Brain microvascular endothelial cell (primary cell): ENCODE results near the gene RANBP1.

Source experiments
- DNase-seq: peaks from one replicate; pipeline ENCODE4 v3.0.0-alpha.2; 2020
- H3K27ac ChIP-seq: fragments of 250-450 bp; sonication (Bioruptor Pico); 2 replicates; pipeline ENCODE4 v1.5.1; 2020; ENCODE audit warnings: mild to moderate bottlenecking, moderate library complexity
- H3K27me3 ChIP-seq: fragments of 250-450 bp; sonication (Bioruptor Pico); replicated peaks from 2 replicates; pipeline ENCODE4 v1.5.1; 2020; ENCODE audit warnings: mild to moderate bottlenecking
- H3K36me3 ChIP-seq: fragments of 250-450 bp; sonication (Bioruptor Pico); replicated peaks from 2 replicates; pipeline ENCODE4 v1.5.1; 2020; ENCODE audit warnings: mild to moderate bottlenecking
- H3K4me3 ChIP-seq: 2 replicates; pipeline ENCODE4 v1.5.1; 2011; ENCODE audit warnings: low read depth, mild to moderate bottlenecking, control low read depth, low read length, moderate library complexity
- in situ Hi-C: cut with HindIII; loops from 2 replicates; pipeline ENCODE4 v1.10.0; 2017; ENCODE audit warnings: low sequenced_read_pairs, low pct_ligation_motif_present
- TF ChIP-seq, protein P1 (sequence below): IDR thresholded peaks from 2 replicates; pipeline ENCODE4 v1.5.1; 2011; ENCODE audit warnings: low read depth, mild to moderate bottlenecking, moderate library complexity, low read length, control low read depth, inconsistent platforms; ENCODE audit errors: missing control alignments

Gene RANBP1

DNA sequence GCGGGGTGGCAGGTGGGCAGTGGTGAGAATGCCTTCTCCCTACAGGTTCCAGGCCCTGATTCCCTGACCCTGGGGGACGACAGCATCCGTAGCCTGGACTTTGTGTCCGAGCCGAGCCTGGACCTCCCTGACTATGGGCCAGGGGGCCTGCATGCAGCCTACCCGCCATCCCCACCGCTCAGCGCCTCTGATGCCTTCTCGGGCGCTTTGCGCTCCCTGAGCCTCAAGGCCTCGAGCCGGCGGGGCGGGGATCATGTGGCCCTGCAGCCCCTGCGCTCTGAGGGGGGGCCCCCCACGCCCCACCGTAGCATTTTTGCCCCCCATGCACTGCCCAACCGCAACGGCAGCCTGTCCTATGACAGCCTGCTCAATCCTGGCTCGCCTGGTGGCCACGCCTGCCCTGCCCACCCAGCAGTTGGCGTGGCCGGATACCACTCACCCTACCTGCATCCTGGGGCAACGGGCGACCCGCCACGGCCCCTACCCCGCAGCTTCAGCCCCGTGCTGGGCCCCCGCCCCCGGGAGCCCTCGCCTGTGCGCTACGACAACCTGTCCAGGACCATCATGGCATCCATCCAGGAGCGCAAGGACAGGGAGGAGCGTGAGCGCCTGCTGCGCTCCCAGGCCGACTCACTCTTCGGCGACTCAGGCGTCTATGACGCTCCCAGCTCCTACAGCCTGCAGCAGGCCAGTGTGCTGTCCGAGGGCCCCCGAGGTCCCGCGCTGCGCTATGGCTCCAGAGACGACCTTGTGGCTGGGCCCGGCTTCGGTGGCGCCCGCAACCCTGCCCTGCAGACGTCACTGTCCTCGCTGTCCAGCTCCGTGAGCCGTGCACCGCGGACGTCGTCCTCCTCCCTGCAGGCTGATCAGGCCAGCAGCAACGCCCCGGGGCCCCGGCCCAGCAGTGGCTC lies 27.1 kb downstream of the RANBP1 start:
- no peak for DNase-seq
- Histone ChIP-seq H3K4me3 (no peak overlapping the region), H3K27ac (no peak overlapping the region), H3K27me3 (no peaks in the 10 kb centered on the region), H3K36me3 (peaks cover 23% of the 10 kb centered on the region)
- TF ChIP-seq, protein P1, sequence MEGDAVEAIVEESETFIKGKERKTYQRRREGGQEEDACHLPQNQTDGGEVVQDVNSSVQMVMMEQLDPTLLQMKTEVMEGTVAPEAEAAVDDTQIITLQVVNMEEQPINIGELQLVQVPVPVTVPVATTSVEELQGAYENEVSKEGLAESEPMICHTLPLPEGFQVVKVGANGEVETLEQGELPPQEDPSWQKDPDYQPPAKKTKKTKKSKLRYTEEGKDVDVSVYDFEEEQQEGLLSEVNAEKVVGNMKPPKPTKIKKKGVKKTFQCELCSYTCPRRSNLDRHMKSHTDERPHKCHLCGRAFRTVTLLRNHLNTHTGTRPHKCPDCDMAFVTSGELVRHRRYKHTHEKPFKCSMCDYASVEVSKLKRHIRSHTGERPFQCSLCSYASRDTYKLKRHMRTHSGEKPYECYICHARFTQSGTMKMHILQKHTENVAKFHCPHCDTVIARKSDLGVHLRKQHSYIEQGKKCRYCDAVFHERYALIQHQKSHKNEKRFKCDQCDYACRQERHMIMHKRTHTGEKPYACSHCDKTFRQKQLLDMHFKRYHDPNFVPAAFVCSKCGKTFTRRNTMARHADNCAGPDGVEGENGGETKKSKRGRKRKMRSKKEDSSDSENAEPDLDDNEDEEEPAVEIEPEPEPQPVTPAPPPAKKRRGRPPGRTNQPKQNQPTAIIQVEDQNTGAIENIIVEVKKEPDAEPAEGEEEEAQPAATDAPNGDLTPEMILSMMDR, result no peak
- in situ Hi-C loops, result no loop called here

DNA sequence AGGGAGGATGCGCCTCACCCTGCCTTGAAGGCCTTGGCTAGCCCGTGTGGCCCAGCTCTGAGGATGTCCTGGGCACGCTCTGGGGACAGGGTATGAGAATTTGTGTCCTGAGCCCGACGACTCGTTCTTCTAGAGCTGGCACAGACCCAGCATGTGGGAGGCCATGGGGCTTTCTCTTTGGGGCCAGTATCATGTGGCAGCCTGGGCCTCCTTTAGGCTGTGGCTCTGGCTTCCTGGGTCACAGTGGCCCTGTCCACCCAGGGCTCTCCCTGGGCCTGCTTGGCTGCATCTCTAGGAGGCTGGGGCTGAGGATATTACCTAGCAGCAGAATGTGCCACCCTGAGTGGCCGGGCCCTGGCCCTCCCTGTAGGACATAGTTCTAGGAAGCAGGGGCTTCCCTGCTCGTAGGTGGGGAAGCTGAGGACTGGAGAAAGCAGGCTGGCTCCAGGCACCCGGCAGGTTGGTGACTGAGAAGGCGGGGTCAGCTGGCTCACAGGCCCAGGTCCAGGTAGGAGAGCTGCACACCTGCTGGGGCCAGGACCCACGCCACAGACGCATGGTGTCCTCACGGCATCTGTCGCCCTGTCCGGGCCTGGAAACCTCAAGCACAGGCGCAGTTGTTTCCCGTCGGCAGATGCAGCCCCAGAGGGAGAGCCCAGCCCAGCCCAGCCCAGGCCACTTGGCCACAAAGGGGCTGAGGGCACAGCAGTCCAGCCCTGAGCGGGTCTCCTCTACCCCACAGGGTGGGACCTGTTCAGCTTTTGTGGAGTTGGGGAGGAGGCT lies 28.2 kb downstream of the RANBP1 start:
- TF ChIP-seq, protein P1, result no peak
- Histone ChIP-seq H3K36me3 (peaks cover 23% of the 10 kb centered on the region), H3K27ac (no peak overlapping the region), H3K4me3 (no peak overlapping the region), H3K27me3 (no peaks in the 10 kb centered on the region)
- DNase-seq, result no peak
- in situ Hi-C loops, result no loop called here

DNA sequence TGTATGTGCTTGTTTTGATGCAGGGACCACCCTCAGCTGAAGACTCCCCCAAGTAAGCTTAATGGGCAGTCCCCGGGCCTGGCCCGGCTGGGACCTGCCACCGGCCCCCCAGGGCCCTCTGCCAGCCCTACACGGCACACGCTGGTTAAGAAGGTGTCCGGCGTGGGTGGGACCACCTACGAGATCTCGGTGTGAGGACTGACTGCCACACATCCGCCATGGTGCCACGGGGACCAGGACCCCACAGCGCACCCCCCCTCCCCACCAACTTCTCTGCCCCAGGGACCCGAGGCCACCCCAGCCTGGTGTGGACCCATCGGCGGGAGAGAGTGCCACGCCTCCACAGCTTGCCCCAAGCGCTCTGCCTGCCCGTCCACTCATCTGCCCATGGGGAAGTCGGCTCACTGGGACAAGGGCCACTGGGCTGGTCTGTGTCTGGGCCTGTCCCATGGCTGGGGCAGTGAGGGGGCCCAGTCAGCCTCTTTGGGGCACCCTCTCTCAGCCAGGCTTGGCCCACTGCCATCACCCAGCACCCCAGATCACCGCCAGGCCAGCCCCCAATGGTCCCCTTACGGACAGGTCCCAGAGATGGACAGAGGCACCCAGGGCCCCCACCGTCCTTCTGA lies 29.4 kb downstream of the RANBP1 start:
- H3K4me3 ChIP-seq, result no peak overlapping the region
- TF ChIP-seq, protein P1, result no peak
- no peak for DNase-seq
- in situ Hi-C loops, result no loop called here
- H3K27me3 ChIP-seq, result no peaks in the 10 kb centered on the region
- peaks cover 13% of the 10 kb centered on the region for H3K36me3 ChIP-seq
- no peak overlapping the region for H3K27ac ChIP-seq

DNA sequence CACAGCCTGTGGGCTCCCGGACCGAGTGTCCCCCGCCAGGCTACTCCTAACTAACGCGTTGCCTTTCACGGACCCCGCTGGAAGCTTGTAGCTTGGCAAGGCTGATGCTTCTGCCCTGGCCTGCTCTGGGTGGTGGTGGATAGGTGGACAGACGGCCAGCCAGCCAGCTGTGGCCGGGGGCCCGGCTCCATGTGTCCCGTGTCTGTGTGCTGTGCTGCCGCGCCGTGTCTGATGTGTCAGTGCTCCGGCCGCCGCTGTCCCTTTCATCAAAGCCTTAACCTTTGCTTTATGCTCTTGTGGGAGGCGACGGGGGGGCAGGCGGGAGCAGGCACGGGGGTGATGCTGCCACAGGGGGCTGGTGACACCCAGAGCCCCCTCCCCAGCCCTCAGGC lies 29.9 kb downstream of the RANBP1 start:
- Histone ChIP-seq H3K27me3 (no peaks in the 10 kb centered on the region), H3K27ac (no peak overlapping the region), H3K36me3 (peaks cover 10% of the 10 kb centered on the region), H3K4me3 (no peak overlapping the region)
- TF ChIP-seq, protein P1, result no peak
- in situ Hi-C loops, result no loop called here
- no peak for DNase-seq

DNA sequence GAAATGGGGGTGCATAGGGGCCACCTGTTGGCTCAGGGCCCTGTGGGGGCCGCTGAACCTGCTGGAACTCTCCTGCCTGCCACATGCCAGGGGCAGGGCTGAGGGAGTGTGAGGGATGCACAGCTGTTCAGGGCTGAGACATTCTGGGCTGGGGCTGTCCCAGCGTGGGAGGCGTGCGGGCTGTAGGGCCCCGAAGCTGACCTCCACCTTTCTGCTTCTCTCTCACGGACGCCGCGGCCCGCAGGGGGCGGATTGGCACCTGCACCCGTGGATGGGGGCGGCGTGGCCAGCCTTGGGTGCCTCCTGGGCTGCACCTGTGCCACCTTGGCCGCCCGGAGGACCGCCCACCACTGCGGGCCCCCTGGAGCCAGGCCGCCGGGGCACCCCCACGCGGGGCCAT lies 30.9 kb downstream of the RANBP1 start:
- no peak for DNase-seq
- no peak overlapping the region for H3K27ac ChIP-seq
- no peak overlapping the region for H3K4me3 ChIP-seq
- TF ChIP-seq, protein P1, result no peak
- H3K36me3 ChIP-seq, result peaks cover 9% of the 10 kb centered on the region
- in situ Hi-C loops, result no loop called here
- no peaks in the 10 kb centered on the region for H3K27me3 ChIP-seq
